Breast epithelium (tissue), 4 donors: Measurements from ENCODE around the gene EXOC3L4. TPM values are rescaled to one million over a fixed set of nuclear protein-coding genes. Genes with fewer than 3 reads are reported as not detected.

Experiments used
- DNase-seq, 2 donors: peaks; one replicate each; pipeline ENCODE4 v3.0.0-alpha.2; 2019; ENCODE audit warnings: low spot score in 2 of 2
- H3K27ac ChIP-seq, 2 donors: fragments of 200-600 bp; sonication (generic) in 1 of 2; one replicate each; pipeline ENCODE4 v1.5.1; 2016 to 2019; ENCODE audit warnings: mild to moderate bottlenecking in 1 of 2
- H3K27me3 ChIP-seq, 2 donors: fragments of 200-600 bp; sonication (generic) in 1 of 2; one replicate each; pipeline versions ENCODE4 v1.5.1 to v1.6.0; 2017 to 2019; ENCODE audit warnings: control low read depth in 1 of 2, mild to moderate bottlenecking in 1 of 2
- H3K36me3 ChIP-seq: fragments of 200-600 bp; one replicate; pipeline ENCODE4 v1.5.1; 2019
- H3K4me1 ChIP-seq, 2 donors: fragments of 200-600 bp; sonication (generic); one replicate each; pipeline ENCODE4 v1.5.1; 2016 to 2019; ENCODE audit warnings: control low read depth in 1 of 2
- H3K4me3 ChIP-seq, 3 donors: fragments of 200-600 bp; sonication (generic); 1 replicate in 2 of 3; 2 replicates in 1 of 3; pipeline ENCODE4 v1.5.1; 2016 to 2019; ENCODE audit warnings: mild to moderate bottlenecking in 3 of 3, moderate library complexity in 2 of 3
- H3K9me3 ChIP-seq, 2 donors: fragments of 200-600 bp; sonication (generic) in 1 of 2; one replicate each; pipeline ENCODE4 v1.5.1; 2016 to 2019; ENCODE audit warnings: control low read depth in 1 of 2
- POLR2A ChIP-seq: fragments of 450-650 bp; IDR thresholded peaks from one replicate; pipeline ENCODE4 v1.6.1; 2016; ENCODE audit warnings: antibody characterized with exemption, mild to moderate bottlenecking, moderate library complexity
- POLR2AphosphoS5 ChIP-seq, 3 donors: sonication (generic); formaldehyde crosslinking; IDR thresholded peaks; one replicate each; pipeline ENCODE4 v1.6.1; 2017; ENCODE audit warnings: antibody characterized with exemption in 3 of 3
- intact Hi-C: fragments of 100-400 bp; cut with DNase I; formaldehyde crosslinking; loops from one replicate; pipeline ENCODE4 v1.15.1; 2023; ENCODE audit warnings: low total_unique reads
- total RNA-seq, 3 donors: library from RNA; depleted of rRNA; stranded (reverse); fragments of >200 nt; gene quantifications; one replicate each; pipeline ENCODE4 v1.1.0, GENCODE V29; 2016
- TF ChIP-seq, protein P1 (sequence below), 3 donors: fragments of 450-650 bp; IDR thresholded peaks; one replicate each; pipeline ENCODE4 v1.5.1; 2016 to 2017; ENCODE audit warnings: antibody characterized with exemption in 3 of 3, mild to moderate bottlenecking in 3 of 3, moderate library complexity in 3 of 3

The EXOC3L4 gene
- total RNA-seq, 3 donors from 2014 or later, result 0.66 to 1.0 TPM; not detected in 1

- Histone ChIP-seq H3K4me3 (peak overlapping the region; percentile 46 to 75 (median 54)), H3K4me1 (no peaks in the 10 kb centered on the region), H3K27ac (peak overlapping the region in 1 of 2 donors; percentile 27), H3K36me3 (no peaks in the 10 kb centered on the region), H3K9me3 (no peaks in the 10 kb centered on the region), H3K27me3 (no peaks in the 10 kb centered on the region)
- DNase-seq, result no peak
- TF ChIP-seq, protein P1, sequence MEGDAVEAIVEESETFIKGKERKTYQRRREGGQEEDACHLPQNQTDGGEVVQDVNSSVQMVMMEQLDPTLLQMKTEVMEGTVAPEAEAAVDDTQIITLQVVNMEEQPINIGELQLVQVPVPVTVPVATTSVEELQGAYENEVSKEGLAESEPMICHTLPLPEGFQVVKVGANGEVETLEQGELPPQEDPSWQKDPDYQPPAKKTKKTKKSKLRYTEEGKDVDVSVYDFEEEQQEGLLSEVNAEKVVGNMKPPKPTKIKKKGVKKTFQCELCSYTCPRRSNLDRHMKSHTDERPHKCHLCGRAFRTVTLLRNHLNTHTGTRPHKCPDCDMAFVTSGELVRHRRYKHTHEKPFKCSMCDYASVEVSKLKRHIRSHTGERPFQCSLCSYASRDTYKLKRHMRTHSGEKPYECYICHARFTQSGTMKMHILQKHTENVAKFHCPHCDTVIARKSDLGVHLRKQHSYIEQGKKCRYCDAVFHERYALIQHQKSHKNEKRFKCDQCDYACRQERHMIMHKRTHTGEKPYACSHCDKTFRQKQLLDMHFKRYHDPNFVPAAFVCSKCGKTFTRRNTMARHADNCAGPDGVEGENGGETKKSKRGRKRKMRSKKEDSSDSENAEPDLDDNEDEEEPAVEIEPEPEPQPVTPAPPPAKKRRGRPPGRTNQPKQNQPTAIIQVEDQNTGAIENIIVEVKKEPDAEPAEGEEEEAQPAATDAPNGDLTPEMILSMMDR (IDR thresholded peaks at IDR 0.05), result no peak
- TF ChIP-seq POLR2A, result no peak
- no peak for TF ChIP-seq POLR2AphosphoS5 (IDR thresholded peaks at IDR 0.05)
- intact Hi-C loops, result no loop called here
These were observed 2.7 kb upstream of the EXOC3L4 start for GRCh38 chr14:103091883-103092222.

- Histone ChIP-seq H3K9me3 (no peaks in the 10 kb centered on the region), H3K27me3 (no peaks in the 10 kb centered on the region), H3K27ac (peak overlapping the region in 1 of 2 donors; percentile 61), H3K4me1 (no peaks in the 10 kb centered on the region), H3K4me3 (peak overlapping the region in 1 of 3 donors; percentile 19), H3K36me3 (no peaks in the 10 kb centered on the region)
- no peak for DNase-seq
- intact Hi-C loops, result no loop called here
- TF ChIP-seq POLR2AphosphoS5 (IDR thresholded peaks at IDR 0.05), result no peak
- TF ChIP-seq, protein P1 (IDR thresholded peaks at IDR 0.05), result no peak
- TF ChIP-seq POLR2A, result no peak
These were observed 594 bp upstream of the EXOC3L4 start for GRCh38 chr14:103093856-103094405.

DNA sequence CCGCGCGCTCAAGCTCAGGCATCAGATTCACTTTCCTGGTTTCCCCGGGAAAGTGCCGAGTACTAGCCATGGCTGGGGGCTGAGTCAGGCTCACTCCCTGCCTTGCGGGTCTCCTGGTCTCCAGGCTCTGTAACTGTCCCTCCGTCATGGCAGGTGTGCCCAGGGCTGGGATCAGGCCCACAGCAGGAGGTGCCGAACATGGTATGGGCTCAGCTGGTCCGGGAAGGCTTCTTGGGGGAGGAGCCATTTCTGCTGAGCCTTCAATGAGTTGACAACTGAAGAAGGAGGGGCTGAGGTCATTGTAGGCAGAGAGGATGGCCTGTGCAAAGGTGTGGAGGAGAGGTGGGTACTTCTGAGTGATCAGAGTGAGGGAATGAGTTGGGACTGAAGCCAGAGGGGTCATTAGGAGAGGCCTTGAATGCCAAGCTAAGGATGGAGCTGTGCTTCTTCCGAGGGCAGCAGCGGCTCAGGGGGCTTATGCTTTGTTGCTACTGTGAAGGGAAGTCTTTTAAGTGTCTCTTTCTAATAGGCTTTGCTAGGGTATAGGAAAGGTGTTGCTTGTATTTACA is 769 bp downstream of the EXOC3L4 start:
- no peaks in the 10 kb centered on the region for H3K4me1 ChIP-seq
- no peaks in the 10 kb centered on the region for H3K9me3 ChIP-seq
- no peaks in the 10 kb centered on the region for H3K36me3 ChIP-seq
- TF ChIP-seq POLR2A (no peak), POLR2AphosphoS5 (IDR thresholded peaks at IDR 0.05) (no peak)
- TF ChIP-seq, protein P1 (IDR thresholded peaks at IDR 0.05), result no peak
- H3K27me3 ChIP-seq, result no peaks in the 10 kb centered on the region
- no peak overlapping the region for H3K4me3 ChIP-seq
- no peak overlapping the region for H3K27ac ChIP-seq
- intact Hi-C loops, result no loop called here
- no peak for DNase-seq

GRCh38 chr14:103096387-103096786 is 1.9 kb downstream of the EXOC3L4 start:
- no peaks in the 10 kb centered on the region for H3K36me3 ChIP-seq
- TF ChIP-seq, protein P1 (IDR thresholded peaks at IDR 0.05), result no peak
- TF ChIP-seq POLR2AphosphoS5 (IDR thresholded peaks at IDR 0.05) (no peak), POLR2A (no peak)
- no peaks in the 10 kb centered on the region for H3K4me1 ChIP-seq
- no peak overlapping the region for H3K27ac ChIP-seq
- intact Hi-C loops, result no loop called here
- DNase-seq, result no peak
- H3K4me3 ChIP-seq, result no peak overlapping the region
- H3K9me3 ChIP-seq, result no peaks in the 10 kb centered on the region
- H3K27me3 ChIP-seq, result peaks cover 0 to 1% of the 10 kb centered on the region in 2 donors

- no peak for DNase-seq
- TF ChIP-seq POLR2AphosphoS5 (IDR thresholded peaks at IDR 0.05) (no peak), POLR2A (no peak)
- intact Hi-C loops, result no loop called here
- H3K9me3 ChIP-seq, result no peaks in the 10 kb centered on the region
- peaks cover 4 to 12% of the 10 kb centered on the region in 2 donors for H3K27me3 ChIP-seq
- peaks cover 0 to 1% of the 10 kb centered on the region in 2 donors for H3K4me1 ChIP-seq
- H3K36me3 ChIP-seq, result no peaks in the 10 kb centered on the region
- H3K4me3 ChIP-seq, result no peak overlapping the region
- H3K27ac ChIP-seq, result no peak overlapping the region
These were observed 2.9 kb downstream of the EXOC3L4 start for GRCh38 chr14:103097244-103097993.
